Fibroblast of skin of scalp (primary cell): Measurements from ENCODE around the gene CAMK4.

Source experiments
- DNase-seq: peaks from one replicate; pipeline ENCODE4 v3.0.0-alpha.2; 2013

CAMK4 gene

DNA sequence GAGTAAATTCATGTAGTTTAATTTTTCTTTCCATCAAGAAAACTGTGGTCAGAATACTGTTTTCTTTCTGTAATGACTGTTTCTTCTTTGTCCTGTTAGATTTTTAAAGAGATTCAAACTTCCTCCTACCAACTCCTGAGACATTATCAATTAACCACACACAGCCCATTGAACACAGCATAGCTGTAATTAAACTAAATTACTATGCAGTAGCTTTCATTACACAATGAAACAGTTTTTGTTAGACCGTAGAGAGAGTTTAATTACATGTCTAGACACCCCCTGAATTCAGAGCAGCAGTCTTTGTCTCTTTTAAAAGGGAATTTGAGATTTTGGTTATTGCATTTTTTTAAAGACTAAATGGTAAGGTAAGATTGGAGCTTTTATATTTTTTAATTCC is 210.6 kb downstream of the CAMK4 start:
- DNase-seq: no peak

DNA sequence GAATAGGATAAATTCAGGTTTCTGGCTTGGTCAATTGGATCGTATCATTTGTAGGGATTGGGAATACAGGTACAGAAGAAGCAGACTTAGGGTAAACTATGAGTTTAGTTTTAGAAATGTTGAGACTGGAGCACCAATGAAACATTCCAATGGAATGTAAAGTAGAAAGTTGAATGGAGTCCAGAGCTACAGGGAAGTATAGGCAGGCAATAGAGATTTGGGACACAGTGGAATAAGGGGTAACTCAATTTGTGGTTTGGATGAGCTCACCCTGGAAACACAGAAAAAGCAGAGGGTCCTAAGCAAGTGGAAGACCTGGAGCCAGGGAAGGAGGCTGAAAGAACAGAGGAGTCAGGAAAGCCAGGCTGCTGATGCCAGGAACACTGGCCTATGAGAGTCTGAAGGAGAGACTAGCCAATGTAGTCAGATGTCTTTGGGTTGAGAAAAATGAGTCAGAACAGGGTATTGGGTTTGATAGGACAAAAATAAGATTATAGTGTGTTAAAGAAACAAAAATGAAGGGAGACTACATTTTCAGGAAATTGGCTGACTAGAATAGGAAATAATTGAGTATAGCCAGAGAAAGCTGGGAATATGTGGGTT is 215.4 kb downstream of the CAMK4 start:
- DNase-seq: peak; percentile 60

DNA sequence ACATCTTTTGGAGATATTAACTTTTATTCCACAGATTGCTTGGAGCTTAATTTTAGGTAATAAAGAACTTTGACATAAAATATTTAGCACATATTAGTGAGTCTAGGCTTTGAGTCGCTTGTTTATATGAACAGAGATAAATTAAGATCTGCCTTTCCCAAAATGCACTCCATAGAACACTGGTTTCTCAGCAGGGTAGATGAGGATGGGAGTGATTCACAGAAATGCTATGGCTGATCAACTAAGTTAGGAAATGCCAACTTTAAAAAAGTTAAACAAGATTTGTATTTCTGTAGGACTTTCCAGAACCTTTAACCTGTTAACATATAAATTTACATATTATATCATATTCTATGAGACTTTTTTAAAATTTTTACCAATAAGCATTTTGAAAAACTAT is 222.9 kb downstream of the CAMK4 start:
- DNase-seq: peak; percentile 30

DNA sequence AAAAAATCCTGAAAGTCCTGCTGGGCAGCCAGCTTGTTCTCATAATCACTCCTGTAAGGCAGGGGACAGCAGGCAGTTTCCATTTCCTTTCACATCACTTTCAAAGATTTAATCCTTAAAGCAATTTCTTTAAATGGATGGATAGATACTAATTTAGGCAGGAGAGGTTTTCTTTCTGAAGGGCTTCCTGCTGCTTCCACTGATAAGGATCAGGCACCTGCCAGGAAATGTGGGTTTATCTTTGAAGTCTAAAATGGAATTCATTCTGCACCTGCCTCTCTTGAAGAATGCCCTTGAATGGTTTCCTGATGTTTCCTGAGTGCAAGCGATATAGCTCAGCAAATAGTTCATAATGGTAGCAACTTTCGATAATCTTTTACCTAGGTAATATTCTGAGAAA is 223.6 kb downstream of the CAMK4 start:
- DNase-seq: no peak

DNA sequence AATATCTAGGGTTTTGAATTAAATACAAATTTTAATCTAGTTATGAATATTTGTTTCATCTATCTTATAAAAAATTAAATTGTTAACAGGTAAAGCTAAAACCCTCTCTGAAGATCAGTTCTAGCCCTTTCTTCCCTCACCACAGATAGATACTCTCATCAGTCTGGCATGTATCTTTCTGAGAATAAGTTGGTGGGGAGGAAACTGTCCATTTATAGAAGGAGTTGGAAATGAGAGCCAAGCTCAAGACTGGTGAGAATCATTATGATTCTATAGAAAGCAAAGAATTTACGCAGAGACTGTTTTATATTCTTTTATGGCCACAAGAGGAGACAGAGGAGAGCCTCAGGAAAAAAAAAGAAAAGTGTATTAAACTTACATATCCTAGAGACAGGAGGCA is 229.1 kb downstream of the CAMK4 start:
- peak; percentile 71 for DNase-seq

DNA sequence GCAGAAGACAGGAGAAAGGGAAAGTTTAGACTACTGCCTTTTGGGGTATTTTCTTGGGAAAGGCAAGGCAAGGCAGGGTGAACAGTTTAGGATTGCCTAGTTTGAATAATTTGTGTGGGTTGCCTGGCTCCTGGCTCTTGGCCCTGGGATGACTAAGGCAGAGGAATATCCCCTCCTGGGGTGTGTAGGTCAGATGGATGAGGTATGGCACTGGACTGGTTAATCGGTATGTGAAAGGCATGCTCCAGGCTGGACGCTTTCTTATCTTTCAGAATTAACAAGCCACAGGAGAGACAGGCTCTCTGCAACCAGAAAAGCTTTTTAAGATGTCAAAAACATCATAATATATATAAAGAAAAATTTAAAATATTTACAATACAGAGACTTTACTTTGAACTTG is 229.6 kb downstream of the CAMK4 start:
- peak; percentile 78 for DNase-seq

DNA sequence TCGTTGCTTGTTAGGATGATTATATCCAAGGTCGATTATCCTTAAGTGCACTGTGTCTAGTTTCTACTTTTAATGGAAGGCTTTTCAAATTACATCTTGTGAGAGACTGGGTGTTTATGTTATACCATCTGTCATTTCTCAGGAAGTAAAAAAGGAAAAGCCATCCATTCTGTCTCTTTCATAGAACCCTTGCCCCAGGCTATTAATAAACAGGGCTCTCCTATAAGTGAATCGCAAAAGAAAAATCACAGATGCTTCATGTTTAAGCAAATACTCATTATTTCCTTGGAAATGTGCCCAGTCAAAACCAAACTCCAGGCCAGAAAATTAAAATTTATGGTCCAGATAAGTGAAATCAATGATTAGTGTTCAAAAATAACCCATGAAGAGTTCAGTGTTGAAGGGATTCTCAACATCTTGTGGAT is 230.0 kb downstream of the CAMK4 start:
- peak; percentile 50 for DNase-seq

DNA sequence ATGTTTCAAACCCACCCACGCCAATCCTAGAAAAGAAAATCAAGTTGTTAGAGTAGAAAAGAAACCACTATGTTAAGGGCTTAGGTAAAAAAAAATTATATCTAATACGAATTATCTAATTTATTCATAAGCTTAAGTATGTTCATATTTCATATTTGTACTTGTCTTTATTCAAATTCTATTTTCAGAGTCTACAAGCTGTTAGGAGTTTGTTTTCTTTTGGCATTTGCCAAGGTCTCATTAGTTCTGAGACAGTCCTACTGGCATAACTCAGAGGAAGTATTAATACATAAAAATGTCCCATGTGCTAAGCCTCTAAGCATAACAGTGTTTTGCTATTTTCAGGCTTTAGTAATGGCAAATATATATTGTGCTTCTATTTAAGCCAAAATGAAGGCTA is 230.6 kb downstream of the CAMK4 start:
- no peak for DNase-seq

DNA sequence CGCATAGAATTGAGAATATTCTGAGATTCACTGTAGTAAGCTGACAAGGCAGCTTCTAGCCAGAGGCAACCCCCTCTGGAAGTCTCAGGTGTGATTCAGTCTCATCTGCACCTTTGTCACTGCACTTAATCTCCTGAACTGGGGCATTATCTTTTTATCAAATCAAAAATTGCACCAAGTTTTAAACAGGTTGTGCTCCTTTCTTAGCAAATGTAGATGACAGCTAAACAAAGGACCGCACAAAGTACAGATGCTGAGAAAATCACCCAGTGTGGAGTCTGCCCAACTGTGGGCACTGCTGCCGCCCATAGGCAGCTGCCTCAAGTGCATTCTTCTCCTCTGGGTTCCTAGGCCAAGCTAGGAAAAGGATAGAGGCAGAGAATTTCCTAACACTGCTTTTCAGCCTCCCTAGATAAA is 237.1 kb downstream of the CAMK4 start:
- peak; percentile 48 for DNase-seq

DNA sequence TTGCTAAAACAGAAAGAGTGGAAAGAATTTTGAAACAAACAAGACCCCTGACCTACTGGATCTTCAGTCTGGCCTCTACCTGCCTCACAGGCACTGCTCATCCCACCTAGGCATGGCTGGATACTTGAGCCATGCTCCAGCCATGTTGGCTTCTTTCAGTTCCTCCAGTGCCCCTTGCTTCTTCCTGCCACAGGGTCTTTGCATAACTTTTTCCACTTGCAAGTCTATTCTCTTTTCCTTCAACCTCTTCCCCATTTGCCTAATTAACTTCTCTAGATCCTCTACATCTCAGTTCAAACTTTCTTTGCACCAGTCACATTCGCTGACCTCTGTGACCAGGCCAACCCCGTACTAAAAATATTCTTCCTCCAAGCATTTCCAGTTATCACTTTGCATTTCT is 237.8 kb downstream of the CAMK4 start:
- no peak for DNase-seq

DNA sequence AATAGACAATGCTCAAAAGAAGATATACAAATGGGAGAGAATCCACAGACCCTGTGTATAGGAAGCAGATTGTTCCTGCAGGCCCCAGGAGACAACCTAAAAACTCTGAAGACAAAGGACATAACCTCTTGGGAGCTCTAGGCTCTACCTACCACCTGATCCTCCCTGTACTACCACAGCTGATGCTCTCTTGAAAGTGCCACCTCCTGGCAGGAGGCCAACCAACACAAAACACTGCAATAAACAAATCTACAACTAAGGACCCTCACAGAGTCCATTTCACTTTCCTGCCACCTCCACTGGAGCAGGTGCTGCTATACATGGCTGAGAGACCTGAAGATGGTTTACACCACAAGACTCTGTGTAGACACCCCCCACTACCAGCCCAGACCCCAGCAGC is 239.1 kb downstream of the CAMK4 start:
- no peak for DNase-seq

DNA sequence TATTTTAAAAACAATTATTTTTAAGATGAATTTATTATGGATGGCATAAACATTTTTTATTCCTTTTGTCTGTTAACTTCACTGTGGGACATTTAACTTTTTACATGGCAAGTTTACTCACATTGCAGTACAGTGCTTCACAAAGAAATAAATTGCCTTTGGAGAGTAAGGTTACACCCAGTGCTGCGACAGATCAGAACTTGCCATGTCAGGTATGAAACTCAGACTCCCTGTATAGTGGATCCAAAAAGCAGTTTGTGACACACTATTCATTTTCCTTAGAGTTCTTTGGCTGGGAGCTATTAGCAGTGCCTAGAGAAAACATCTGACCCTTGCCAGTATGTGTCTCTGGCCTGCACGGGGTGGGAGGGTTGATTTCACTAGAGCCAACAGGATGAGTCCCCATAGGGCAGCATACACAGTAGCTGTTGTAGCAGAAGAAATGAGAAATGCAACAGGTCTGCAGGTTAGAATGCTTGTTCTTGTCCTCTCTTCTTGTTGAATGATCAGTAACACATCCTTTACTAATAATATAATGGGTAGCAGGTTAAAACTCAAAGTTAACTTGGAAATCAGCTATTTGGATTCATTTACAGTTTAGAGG is 245.2 kb downstream of the CAMK4 start:
- no peak for DNase-seq

DNA sequence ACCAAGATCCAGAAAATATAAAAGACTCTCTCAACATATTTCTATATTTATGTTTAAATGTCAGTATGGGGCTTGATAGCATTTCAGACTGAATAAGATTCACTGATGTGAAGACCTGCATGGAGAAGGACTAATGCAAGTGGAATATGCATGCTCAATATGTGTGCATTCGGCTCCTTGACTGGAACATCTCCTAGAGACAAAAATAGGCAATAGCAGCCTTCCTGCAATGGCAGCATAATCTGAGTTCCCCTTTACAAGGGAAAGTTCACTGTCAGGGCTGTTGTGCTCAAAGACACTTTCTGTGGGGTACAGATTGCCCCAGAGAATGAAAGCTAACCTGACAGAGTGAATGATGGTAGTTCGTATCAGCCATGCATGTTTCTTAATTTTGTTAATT is 245.7 kb downstream of the CAMK4 start:
- DNase-seq: no peak

DNA sequence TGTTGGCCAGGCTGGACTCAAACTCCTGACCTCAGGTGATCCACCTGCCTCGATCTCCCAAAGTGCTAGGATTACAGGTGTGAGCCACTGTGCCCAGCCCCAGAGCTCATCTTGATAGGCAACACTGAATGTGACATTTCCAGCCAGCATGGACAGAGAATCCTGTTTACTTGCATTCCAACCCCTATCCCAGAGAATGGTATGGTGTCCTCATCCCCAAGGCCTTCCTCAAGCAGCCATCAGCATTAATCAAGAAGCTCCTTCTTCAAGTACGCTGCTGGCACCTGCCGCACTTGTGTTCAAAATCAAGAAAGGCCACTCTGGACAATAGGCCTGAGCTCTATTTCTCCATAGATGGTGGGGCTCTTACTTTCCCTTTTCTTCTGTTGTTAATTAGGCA is 247.9 kb downstream of the CAMK4 start:
- DNase-seq: no peak

DNA sequence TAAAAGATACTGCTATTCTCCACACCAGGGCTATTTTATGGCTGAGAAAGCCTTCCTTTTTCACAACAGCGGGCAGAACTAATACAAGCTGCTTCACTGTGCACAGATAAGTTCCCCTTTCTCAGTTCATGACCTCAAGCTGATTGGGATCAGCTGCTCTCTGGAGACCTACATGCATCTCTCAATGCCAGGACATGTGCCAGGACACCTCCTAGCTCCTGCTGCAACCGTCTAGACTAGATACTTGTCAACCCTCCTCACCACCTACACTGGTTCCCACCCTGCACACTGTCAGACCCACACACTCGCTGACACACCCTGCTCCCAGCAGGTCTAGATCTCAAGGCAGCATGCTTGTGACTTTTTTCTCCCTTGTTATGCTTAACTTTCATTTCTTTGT is 248.4 kb downstream of the CAMK4 start:
- no peak for DNase-seq

DNA sequence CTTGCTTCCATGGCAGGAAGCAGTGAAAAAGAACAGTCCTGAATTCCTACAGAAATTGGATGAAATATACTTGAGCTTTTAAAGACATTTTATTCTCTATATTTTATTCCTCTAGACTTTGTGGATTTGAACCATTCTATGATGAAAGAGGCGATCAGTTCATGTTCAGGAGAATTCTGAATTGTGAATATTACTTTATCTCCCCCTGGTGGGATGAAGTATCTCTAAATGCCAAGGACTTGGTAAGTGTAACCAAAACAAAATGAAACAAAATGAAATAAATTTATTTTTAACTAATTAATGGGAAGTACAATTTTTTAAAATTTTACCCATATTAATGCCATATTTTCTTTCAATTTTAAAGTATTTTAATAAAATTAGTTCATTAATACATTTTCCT is 254.1 kb downstream of the CAMK4 start:
- DNase-seq: peak; percentile 32

DNA sequence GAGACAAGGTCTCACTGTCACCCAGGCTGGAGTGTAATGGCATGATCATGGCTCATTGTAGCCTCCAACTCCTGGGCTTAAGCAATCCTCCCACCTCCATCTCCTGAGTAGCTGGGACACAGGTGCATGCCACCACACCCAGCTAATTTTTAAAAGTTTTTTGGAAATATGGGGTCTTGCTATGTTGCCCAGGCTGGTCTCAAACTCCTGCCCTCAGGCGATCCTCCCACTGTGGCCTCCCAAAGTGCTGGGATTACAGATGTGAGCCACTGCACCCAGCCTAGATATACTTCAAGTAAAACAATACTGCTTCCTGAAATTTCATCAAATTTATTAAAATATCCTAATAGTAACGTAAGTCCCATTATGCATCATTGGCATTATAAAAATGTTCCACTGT is 254.7 kb downstream of the CAMK4 start:
- DNase-seq: no peak

DNA sequence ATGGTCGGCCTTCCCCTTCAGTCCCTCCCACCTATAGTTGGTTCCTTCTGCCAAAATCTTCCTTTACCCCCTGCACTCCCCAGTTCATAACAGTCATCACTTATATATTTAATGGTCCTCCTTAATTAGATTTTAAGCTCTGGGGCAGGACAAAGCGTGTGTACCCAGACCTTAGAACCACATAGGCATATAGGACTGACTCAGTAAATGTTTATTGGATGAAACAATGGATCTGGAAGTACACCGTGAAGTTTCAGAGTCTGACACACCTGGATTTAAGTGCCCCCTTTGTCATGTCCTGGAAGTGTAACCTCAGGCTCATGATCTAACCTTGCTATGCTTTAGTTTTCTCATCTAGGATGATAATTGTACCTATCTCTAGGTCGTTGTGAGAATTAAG is 256.2 kb downstream of the CAMK4 start:
- no peak for DNase-seq

DNA sequence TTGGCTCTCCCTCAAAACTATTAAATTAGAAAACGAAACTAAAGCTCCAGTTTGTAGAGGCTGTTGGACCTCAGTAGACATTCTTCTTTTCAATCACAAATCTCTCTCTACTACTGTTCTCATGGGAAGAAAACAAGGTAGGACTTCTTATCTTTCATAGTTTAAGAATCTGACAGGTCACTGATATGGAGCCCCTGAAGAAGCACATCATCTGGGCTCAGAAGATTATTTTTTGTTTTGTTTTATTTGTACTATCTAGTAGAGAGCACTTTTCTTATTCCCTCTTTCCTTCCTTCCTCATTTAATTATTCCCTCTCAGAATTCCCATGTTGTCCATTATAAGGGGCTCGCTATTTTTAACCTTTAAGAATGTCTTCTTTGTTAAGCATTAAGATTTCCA is 261.9 kb downstream of the CAMK4 start:
- DNase-seq: no peak

DNA sequence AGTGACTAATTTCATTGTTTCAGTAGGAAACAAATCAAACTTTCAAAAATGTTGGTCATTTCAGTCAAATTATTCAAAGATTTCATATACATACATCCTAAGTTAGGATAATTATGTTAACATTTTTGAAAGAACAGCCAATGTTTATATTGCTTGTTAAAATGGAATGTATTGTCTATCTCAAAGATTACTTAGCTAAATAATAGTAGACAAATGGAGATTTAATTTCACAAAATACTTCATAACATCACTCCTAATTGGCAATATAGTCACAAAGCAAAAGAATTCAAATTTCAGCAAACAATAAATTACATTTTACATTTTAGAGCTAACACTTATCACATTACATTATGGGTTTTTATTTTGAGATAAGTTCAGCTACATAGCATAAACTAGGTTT is 262.7 kb downstream of the CAMK4 start:
- no peak for DNase-seq

DNA sequence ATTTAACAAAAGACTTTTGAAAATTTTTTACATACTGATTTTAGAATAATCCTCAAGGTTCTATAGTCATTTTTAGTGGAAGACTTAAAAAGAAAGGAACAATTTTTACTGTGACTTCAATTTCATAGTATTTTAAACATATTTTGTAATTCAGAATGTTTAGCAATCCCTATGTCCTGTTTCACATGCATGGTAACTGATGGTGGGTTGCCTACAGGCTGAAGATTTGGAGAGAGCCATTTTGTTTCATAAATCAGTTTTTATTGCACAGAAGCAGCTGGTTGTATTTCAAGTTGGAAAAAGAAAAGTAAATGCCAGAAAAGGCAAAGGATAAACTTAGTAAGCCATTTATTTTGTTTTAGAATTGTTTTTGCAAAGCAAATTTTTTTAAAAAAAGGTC is 264.2 kb downstream of the CAMK4 start:
- DNase-seq: no peak

DNA sequence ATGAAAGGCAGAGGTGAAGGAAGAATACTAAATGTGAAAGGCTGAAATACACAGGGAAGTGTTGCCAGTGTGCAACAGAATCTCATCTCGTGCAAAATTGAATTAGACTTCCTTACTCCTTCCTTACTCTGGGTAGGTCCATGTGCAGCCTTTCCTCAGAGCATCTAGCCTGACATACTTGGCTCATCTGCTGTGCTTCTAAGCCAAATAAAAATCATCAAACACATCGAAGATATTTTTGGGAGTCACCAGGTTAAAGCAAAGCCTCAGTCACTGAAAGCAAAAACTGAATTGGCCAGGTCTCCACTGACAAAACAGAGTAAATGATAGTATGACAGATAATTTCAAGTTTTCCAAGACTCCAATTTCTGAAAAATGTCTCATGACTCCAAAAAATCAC is 268.8 kb downstream of the CAMK4 start:
- no peak for DNase-seq

DNA sequence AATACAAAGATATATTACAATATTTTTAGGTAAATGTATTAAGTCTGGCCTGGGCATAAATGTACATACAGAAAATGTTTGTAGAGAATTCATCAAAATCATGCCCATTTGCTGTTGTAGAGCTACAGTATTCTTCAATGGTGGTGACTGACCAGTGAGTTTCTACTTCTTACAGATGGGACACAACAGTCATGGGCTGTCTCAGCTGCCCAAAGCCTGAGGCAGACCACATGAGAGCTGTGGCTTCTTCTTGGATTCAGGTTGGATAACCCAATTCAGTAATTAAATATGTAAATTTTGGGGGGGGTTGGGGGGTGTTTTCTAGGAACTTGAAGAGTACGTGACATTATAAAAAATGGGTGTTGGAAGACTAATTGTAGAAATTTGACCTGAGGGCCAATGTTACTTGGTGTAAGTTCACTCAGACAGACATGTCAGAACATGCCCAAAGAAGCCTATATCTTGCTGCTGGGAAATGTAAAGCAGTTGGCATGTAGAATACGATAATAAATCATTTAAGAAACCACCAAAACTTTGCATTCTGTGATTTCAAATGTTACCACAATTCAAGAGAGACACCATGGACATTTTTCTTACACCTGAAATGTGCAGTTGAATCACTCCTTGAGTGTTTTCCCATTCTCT is 270.3 kb downstream of the CAMK4 start:
- no peak for DNase-seq

DNA sequence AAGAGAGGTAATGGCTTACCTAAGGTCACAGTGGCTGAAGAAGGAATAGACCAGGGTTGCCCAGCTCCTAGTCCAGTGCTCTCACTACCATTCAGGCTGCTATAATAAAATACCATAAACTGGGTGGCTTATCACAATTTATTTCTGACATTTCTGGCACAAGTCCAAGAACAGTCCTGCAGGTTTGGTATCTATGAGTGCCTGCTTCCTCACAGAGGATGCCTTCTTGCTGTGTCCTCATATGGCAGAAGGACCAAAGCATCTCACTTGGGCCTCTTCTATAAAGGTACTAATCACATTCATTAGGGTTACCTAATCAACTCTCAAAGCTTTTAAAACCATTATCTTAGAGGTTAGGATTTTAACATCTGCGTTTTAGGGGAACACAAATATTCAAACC is 271.0 kb downstream of the CAMK4 start:
- no peak for DNase-seq

DNA sequence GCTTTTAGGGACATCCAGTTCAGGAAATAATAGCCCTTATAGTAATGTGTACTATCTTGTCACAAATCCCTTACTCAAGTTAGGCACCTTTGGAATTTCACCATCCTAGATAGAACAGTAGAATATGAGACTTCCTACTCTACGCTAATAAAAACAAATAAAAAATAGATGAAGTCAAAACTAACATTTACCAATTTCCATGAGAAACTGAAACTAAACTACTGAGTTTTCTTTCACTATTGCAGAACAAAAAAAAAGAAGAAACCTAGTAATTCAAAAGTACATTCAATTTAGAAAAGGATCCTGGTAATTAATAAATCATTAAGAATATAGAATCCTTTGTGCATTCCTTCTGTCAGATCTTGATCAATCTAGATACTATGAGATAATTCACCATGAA is 274.2 kb downstream of the CAMK4 start:
- DNase-seq: no peak
